ENCODE data around the gene DENND2A.
"Not testable (repeated sequence)": the region's sequence is repeated elsewhere in the genome, so short reads cannot be mapped to it uniquely, and the experiment has no call there.

The DENND2A gene

DNA sequence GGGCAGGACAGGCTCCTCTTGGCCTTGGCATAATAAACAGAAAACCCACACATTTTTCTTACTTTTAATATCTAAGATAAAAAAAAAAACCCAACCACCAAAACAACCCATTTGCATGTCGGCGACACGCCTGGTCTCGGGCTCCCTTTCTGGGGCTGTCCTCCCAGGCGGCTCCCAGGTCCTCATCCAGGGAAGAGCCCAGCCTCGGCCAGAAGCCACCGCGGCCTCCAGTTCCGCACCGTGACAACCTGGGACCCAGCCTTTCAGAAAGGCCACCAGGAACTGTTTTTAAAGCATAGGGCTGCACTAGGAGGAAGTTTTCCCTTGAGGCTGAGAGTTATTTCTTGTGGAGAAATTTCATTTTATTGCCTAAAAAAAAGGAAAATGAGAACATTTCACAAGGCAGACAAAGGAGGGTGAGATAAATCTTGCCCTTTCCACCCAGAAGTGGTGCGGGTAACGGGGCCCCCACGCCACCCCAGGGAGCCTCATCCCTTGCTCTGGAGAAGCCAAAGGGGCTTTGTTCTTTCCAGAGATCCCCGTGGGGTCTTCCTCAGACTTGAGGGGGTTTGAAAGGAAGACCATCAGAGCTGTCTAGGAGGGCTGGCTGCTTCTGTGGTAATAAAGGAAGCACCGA is 122.1 kb downstream of the DENND2A start:
- TF ChIP-seq CTCF (IDR thresholded peaks at IDR 0.05; ENCODE audit: control extremely low read depth, extremely low read depth, low read depth, missing control alignments), result no peak
- DNase-seq (ENCODE audit: extremely low spot score), result no peak
- ChIA-PET CTCF (interaction anchor here (0.6 to 4.0 kb wide), 17 partner anchors 8 to 1270 kb away, joined by 3 to 39 read pairs (median 4); no protein-coding TSS in a partner anchor), POLR2A (no interaction called here)

DNA sequence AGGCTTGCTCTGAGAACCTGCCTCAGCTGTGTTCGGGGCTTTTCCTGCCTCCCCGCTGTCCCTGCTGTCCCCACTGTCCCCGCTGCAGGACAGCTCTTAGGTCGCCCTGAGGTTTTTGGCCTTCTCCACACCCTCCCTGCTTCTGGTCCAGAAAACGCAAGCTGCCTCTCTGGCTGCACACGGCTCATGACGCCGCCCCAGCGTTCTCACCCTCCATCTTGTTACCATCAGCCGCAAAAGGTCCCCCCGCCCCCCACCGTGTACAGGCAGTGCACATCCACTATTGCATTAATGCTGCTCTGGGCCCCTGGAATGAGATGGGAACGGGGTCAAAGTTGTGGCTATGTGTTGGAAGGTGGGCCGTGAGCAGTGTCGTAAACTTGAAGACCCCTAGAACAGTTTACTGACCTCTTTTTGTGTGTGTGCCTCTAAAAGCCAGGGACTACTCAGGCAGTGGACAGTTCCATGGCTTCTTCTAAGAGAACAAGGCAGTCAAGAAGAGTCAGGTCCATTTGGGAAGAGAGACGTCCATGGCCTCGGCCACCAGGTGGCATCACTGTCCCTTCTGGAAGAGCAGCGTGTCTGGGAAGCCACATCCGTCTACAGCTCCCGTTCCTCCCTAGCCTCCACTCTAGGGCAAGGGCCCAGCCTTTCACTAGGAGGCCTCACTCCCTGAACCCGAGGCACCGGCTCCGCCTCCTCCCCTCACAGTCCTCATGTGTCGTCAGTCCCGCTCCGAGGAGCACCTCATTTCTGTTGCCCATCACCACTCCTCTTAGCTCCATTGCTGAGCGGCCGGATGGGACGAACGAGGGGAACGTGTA is 122.9 kb downstream of the DENND2A start:
- CTCF ChIA-PET, result interaction anchor here (0.6 to 4.0 kb wide), 20 partner anchors 8 to 1271 kb away, joined by 3 to 39 read pairs (median 4); no protein-coding TSS in a partner anchor
- POLR2A ChIA-PET, result no interaction called here
- DNase-seq (ENCODE audit: extremely low spot score), result peak; percentile 83
- peak; percentile 85 for TF ChIP-seq CTCF (IDR thresholded peaks at IDR 0.05; ENCODE audit: control extremely low read depth, extremely low read depth, low read depth, missing control alignments)

DNA sequence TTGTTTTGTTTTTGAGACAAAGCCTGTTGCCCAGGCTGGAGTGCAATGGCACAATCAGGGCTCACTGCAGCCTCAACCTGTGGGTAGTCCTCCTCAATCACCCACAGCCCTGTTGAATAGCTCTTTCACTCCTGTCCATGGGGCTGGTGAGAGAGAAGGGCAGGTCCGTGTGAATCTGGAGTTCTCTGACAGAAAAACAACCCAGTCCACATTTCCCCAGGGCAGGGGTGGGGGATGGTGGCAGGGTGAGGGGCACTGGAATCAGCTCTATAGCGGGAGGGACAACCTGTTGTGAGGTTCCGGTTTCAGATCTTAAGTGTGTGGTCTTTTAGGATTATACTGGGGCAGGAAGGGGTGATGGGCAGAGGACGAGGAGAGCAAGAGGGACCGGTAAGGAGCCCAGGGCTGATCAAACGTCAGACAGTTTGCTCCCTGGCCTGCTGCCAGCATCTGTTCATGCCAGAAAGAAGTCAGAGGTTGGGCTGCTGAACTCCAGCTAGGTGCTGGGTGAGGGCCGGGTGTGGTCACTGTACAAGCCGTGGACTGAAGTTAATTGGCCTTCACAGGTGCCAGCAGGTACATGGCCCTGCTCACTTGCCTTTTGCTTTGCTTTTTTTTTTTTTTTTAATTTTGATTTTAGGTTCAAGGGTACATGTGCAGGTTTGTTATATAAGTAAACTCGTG is 128.2 kb downstream of the DENND2A start:
- POLR2A ChIA-PET, result no interaction called here
- CTCF ChIA-PET, result no interaction called here
- TF ChIP-seq CTCF (IDR thresholded peaks at IDR 0.05; ENCODE audit: control extremely low read depth, extremely low read depth, low read depth, missing control alignments), result no peak
- no peak for DNase-seq (ENCODE audit: extremely low spot score)

DNA sequence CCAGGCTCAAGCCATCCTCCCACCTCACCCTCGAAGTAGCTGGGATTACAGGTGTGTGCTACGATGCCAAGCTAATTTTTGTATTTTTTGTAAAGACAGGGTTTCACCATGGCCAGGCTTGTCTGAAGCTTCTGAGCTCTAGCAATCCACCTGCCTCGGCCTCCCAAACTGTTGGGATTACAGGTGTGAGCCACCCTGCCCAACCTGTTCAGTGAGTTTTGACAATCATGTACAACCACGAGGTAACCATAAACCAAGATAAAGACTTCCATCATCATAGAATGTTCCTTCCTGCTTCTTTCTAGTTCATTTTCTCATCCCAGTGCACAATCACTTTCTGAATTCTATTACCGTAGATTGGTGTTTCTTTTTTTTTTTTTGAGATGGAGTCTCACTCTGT is 130.8 kb downstream of the DENND2A start:
- CTCF ChIA-PET, result no interaction called here
- no peak for DNase-seq (ENCODE audit: extremely low spot score)
- POLR2A ChIA-PET, result no interaction called here
- no peak for TF ChIP-seq CTCF (IDR thresholded peaks at IDR 0.05; ENCODE audit: control extremely low read depth, extremely low read depth, low read depth, missing control alignments)

DNA sequence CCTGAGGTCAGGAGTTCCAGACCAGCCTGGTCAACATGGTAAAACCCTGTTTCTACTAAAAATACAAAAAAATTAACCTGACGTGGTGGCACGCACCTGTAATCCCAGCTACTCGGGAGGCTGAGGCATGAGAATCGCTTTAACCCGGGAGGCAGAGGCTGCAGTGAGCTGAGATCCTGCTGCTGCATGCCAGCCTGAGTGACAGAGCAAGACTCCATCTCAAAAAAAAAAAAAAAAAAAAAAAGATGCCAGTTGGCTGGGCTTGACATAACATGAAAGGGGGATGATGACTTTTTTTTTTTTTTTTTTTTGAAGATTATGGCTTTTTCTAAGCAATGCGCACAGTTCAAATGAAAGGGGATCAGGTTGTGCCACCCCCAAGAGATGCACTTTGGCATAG is 133.1 kb downstream of the DENND2A start:
- POLR2A ChIA-PET; DNase-seq (ENCODE audit: extremely low spot score): not testable (repeated sequence)
- CTCF ChIA-PET, result interaction anchor here (1.1 to 1.7 kb wide), 3 partner anchors 9 to 13 kb away, joined by 3 to 5 read pairs (median 3); no protein-coding TSS in a partner anchor

- CTCF ChIA-PET, result interaction anchor here (1.1 to 1.7 kb wide), 3 partner anchors 9 to 12 kb away, joined by 3 to 5 read pairs (median 3); no protein-coding TSS in a partner anchor
- DNase-seq (ENCODE audit: extremely low spot score), result no peak
- POLR2A ChIA-PET, result no interaction called here
- no peak for TF ChIP-seq CTCF (IDR thresholded peaks at IDR 0.05; ENCODE audit: control extremely low read depth, extremely low read depth, low read depth, missing control alignments)
These were observed 133.7 kb downstream of the DENND2A start for GRCh38 chr7:140506788-140507464.
